H1 (cell line): ENCODE data around the gene TEX10. TPM values are rescaled to one million over a fixed set of nuclear protein-coding genes. Genes with fewer than 3 reads are reported as not detected.

Source experiments
- ATF3 ChIP-seq: IDR thresholded peaks from 2 replicates; pipeline ENCODE4 v1.6.1; 2011; ENCODE audit warnings: low read depth, mild to moderate bottlenecking, low read length; ENCODE audit not compliant: insufficient read depth
- CREB1 ChIP-seq: IDR thresholded peaks from 2 replicates; pipeline ENCODE4 v1.6.1; 2012; ENCODE audit warnings: inconsistent platforms
- KDM5A ChIP-seq: fragments of 200-600 bp; IDR thresholded peaks from 2 replicates; pipeline ENCODE4 v1.7.1; 2012; ENCODE audit warnings: mild to moderate bottlenecking, low read length, inconsistent platforms, mixed read lengths
- RAD21 ChIP-seq, 2 experiments: IDR thresholded peaks in 1 of 2; conservative IDR thresholded peaks in 1 of 2; 2 replicates each; pipeline ENCODE4 v1.6.1; 2011; ENCODE audit warnings: low read depth in 2 of 2, low read length in 2 of 2, improper control_type of control experiment in 1 of 2, inconsistent platforms in 1 of 2, mild to moderate bottlenecking in 1 of 2, moderate library complexity in 1 of 2
- SIRT6 ChIP-seq: IDR thresholded peaks from one replicate; pipeline ENCODE4 v1.7.1; 2012; ENCODE audit warnings: low read length, inconsistent platforms
- SRF ChIP-seq: IDR thresholded peaks from 2 replicates; pipeline ENCODE4 v1.6.1; 2011; ENCODE audit warnings: mild to moderate bottlenecking, low read depth, low read length, moderate library complexity
- polyA plus RNA-seq, 7 experiments: library from polyadenylated mRNA; depleted of rRNA in 3 of 7; stranded (reverse) in 5 of 7; unstranded in 2 of 7; fragments of >200 nt in 5 of 7; fragments of 200-250 nt in 2 of 7; gene quantifications; 1 replicate in 5 of 7; 2 replicates in 1 of 7; 4 replicates in 1 of 7; pipeline versions ENCODE4 v1.2.1 to v1.2.3, GENCODE V29; 2011 to 2013; ENCODE audit warnings: missing spikeins in 2 of 7, mixed read lengths in 2 of 7
- total RNA-seq: library from RNA; stranded (reverse); fragmentation: NEBNext Ultra II Directional; extraction: Animal tissue kit (Norgen Biotek cat#: 25700); gene quantifications from 2 replicates; pipeline ENCODE4 v1.2.1, GENCODE V29; 2021

The TEX10 gene
- total and polyA plus RNA-seq, 2 of the 8 experiments (the other 6 are each of a cell fraction or from before 2014, with no cell fraction given): 46.9 to 81.0 TPM

- TF ChIP-seq ATF3 (no peak), SIRT6 (no peak), CREB1 (no peak), RAD21 (IDR thresholded peaks at IDR 0.05 in 1 of 2, conservative IDR thresholded peaks at IDR 0.05 in 1 of 2; ENCODE audit: low read depth in 2 of 2, low read length in 2 of 2) (no peak), SRF (no peak), KDM5A (no peak)
These were observed 75.4 kb downstream of the TEX10 start (continued) for GRCh38 chr9:100277166-100277979.
